GM21381 (cell line): ENCODE data around the gene TRPC3.
"Not testable (repeated sequence)": the region's sequence is repeated elsewhere in the genome, so short reads cannot be mapped to it uniquely, and the experiment has no call there.

ENCODE experiments used
- ATAC-seq: cut with Tn5 transposase; IDR thresholded peaks from one replicate; pipeline ENCODE4 v1.9.1; 2021; ENCODE audit warnings: mild to moderate bottlenecking, moderate library complexity; ENCODE audit not compliant: unreplicated experiment

Gene TRPC3

DNA sequence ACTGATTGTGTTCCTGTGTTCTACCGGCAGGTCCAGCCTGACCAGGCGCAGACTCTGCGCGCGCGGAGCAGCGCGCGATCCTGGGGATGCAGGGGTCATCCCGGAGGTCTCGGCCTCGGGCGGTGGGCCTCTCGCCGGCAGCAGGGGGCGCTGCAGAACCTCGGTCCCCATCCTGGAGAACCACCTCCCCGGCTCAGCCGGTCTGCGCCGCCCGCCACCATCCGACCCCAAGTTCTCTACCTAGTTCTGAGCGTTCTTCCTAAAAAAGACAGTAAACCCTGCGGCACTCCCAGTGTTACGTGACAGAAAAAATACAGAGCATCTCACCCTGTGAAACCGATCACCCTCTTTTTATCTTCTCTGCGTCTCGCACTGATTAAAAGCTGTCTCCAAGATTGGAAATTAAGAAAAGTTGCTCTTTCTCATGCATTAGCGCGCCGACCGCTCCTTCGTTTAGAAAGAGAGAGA is 1.6 kb downstream of the TRPC3 start:
- peak; percentile 83 for ATAC-seq

DNA sequence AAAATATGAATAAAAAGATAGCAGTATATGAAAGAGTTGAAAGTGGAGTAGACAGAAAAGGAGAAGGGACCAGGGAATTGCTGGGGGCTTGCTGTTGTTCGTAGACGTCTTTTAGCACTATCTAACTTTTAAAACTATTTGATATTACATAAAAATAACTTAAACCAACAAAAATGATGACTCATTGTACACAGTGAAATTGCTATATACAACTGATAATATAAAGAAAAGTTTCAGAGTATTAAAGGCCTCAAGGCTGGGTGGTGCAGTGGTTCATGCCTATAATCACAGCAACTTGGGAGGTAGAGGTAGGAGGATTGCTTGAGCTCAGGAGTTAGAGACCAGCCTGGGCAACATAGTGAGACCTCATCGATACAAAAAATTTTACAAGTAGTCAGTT is 5.2 kb downstream of the TRPC3 start:
- ATAC-seq, result no peak

- peak; percentile 52 for ATAC-seq
These were observed 7.9 kb downstream of the TRPC3 start for GRCh38 chr4:121943941-121944340.

- ATAC-seq, result no peak
These were observed 12.2 kb downstream of the TRPC3 start for GRCh38 chr4:121939690-121940089.

DNA sequence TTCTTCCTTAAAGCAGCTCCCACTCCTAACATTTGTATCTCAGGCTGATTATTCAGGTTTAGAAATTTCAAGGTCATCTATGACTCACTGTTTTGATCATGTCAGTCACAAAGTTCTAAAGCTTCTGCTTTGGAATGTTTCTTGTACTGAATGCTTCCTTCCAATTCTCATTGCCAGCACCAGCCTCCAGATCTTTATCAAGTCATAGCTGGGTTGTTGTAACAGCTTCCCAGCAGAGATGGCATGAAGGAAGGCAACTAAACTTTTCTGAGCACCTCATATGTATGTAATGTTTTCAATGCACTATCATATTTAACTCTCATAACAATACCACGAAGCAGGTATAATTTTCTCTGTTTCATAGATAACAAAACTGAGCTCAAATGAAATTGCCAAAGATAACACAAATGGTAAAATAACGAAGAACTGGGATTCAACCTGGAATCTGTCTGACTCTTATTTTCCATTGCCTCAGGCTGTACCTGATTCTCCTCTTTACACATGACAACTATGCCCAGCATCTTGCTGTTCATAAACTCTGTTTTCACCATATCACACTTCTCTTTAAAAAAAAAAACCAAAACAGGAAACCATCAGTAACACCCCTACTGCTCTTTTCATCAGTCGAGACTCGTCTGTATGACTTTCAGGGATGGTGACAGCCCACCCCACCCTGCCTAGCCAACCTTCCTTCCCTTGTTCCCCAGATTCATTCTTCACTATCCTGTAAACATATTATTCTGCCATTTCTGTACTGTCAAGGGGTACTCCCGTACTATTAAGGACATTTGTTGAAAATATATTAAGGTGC is 13.4 kb downstream of the TRPC3 start:
- ATAC-seq, result no peak

- ATAC-seq, result no peak
These were observed 15.8 kb downstream of the TRPC3 start for GRCh38 chr4:121936101-121936500.

DNA sequence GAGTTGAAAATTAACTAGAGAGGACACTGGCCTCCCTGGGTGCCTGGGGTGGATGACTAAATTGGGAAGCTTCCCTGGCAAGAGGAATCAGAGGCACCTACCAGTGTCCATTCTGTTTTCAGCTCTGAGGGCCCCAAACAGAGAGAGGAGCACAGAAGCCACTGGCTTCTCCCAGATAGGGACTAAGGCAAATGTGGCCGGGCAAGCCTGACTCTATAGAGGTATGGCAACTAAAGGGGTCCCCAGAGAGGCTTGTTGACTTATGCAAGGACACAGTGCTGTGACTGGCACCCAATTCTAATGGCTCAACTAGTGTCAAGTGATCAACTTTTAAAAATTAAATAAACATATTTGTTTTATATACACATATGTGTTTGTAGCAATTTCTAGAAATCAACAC is 17.2 kb downstream of the TRPC3 start:
- no peak for ATAC-seq

DNA sequence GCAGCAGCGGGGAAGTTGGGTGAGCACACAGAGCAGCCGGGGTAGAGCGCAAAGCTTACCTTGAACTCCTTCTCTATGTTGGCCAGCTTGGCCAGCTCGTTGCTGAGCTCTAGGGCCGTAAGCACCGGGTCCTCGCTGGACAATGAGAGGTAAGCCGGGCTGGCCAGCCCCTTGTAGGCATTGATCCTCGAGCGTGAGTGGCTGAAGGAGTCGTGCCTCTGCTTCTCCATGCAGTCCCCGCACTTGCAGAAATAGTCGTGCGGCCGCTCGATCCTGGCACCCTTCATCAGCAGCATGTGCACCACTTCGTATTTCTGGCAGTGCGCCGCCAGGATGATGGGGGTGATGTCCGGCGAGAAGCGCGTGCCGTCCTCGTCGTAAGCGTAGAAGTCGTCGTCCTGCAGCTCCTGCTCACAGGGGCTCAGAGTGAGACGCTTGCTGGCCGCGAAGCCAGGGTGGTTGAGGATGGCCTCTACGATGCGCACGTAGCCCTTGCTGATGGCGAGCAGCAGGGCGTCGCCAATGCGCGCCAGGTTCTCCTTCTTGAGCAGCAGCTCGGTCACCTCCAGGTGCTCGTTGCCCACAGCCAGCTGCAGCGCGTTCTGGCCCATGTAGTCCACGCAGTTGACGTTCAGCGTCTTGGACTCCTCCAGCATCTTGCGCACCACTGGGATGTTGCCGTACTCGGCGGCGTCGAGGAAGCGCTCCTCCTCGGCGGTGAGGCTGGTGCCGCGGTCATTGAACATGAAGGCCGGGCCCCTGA is 19.5 kb downstream of the TRPC3 start:
- ATAC-seq, result no peak

DNA sequence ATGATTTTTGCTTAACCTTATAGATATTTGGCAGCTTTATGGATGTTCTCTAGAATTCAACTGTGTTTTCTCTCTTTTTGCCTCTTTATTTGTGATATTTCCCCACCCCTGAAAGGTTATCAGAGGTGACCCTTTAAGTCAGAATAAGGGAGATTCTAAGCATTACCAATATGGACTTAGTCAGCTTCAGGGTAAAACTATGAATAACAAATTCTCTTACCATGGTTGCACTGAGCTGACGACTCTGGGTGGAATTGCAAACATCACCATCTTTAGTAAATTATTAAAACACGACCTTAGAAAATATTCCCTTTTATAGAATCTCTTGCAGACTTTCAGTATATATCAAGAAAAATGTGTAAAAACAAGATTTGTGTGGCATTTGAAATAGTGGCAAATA is 21.6 kb downstream of the TRPC3 start:
- no peak for ATAC-seq

GRCh38 chr4:121927948-121928347 is 23.9 kb downstream of the TRPC3 start:
- ATAC-seq, result no peak

- not testable (repeated sequence) for ATAC-seq
These were observed 25.4 kb downstream of the TRPC3 start for GRCh38 chr4:121926490-121926889.

GRCh38 chr4:121923306-121923705 is 28.6 kb downstream of the TRPC3 start:
- ATAC-seq, result no peak

DNA sequence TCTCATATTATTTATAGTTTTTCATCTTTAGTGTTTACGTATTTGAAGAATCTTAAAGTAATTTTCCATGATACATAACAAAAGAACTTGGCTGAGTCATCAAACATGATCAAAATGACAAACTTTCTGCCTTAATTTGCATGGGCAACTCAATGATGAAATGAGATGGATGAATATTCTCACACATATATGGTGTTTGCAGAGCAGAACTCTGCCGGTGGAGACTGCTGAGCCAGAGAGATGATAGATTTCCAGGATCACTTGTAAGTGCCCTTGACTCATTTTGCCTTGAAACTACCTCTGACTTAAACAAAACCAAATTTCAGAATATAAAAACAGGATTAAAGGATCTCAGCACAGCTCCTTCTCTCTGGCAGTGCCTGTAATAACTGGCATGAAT is 38.2 kb downstream of the TRPC3 start:
- ATAC-seq, result no peak

GRCh38 chr4:121908346-121908745 is 43.5 kb downstream of the TRPC3 start:
- ATAC-seq, result no peak

GRCh38 chr4:121900132-121900983 is 51.5 kb downstream of the TRPC3 start:
- peak; percentile 85 for ATAC-seq

DNA sequence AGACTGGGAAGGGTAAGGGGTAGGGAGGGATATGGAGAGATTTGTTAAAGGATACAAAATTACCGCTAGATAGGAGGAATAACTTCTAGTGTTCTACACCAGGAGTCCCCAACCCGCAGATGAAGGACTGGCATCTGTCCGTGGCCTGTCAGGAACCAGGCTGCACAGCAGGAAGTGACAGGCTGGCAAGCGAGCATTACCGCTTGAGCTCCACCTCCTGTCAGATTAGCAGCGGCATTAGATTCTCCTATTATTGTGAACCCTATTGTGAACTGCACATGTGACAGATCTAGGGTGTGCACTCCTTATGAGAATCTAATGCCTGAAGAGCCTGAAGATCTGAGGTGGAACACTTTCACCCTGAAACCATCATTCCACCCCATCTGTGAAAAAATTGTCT is 53.7 kb downstream of the TRPC3 start:
- no peak for ATAC-seq

- ATAC-seq, result no peak
These were observed 63.7 kb downstream of the TRPC3 start for GRCh38 chr4:121888134-121888533.

- no peak for ATAC-seq
These were observed 66.7 kb downstream of the TRPC3 start for GRCh38 chr4:121885115-121885514.

DNA sequence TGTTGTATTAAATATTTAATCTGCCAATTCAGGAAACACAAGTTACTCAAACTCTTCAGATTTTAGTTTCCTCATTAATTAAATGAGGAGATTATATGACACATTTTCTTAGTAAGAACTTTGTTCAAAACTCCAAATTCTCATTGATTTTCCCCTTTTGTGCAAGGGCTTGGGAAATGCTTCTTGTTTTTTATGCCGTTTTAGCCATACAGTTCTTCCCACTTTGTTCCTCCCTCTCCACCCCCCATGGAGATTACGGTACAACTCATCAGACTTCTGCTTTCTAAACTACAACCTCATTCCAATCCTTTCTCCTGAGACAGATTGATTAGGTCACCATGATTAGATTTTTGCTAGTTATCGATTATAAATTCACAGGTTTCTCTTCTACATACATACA is 70.7 kb downstream of the TRPC3 start:
- ATAC-seq, result no peak

- no peak for ATAC-seq
These were observed 72.7 kb downstream of the TRPC3 start for GRCh38 chr4:121879135-121879534.

- ATAC-seq, result no peak
These were observed 74.7 kb downstream of the TRPC3 start for GRCh38 chr4:121877041-121877773.
